NCI-H774 (cell line): Measurements from ENCODE around the gene ATP5PF.
"Not testable (repeated sequence)": the region's sequence is repeated elsewhere in the genome, so short reads cannot be mapped to it uniquely, and the experiment has no call there.

Source experiments
- DNase-seq: peaks from one replicate; lab custom pipeline; 2025; lab: John Stamatoyannopoulos, UW

ATP5PF gene

GRCh38 chr21:25734904-25735645 is at the start of gene ATP5PF, which contains the start of gene GABPA:
ATP5PF (minus strand) TSS chr21:25734904; CDS start chr21:25729794, 5,110 bp downstream.
GABPA (plus strand) TSS chr21:25734972; CDS start chr21:25741599, 6,627 bp downstream.
- DNase-seq: peak; percentile 96

- not testable (repeated sequence) for DNase-seq
Observed at GRCh38 chr21:25778126-25778875, 43.6 kb upstream of the ATP5PF start.

GRCh38 chr21:25776440-25776839 is 41.7 kb upstream of the ATP5PF start:
- no peak for DNase-seq

- no peak for DNase-seq
Observed at GRCh38 chr21:25772686-25773085, 38.0 kb upstream of the ATP5PF start.

GRCh38 chr21:25767921-25768320 is 33.2 kb upstream of the ATP5PF start:
- DNase-seq: no peak

- no peak for DNase-seq
Observed at GRCh38 chr21:25764065-25764464, 29.4 kb upstream of the ATP5PF start.

- no peak for DNase-seq
Observed at GRCh38 chr21:25760677-25761076, 26.0 kb upstream of the ATP5PF start.

- DNase-seq: no peak
Observed at GRCh38 chr21:25760061-25760460, 25.4 kb upstream of the ATP5PF start.

GRCh38 chr21:25759573-25759972 is 24.9 kb upstream of the ATP5PF start:
- DNase-seq: no peak

GRCh38 chr21:25757531-25757930 is 22.8 kb upstream of the ATP5PF start:
- DNase-seq: no peak

- no peak for DNase-seq
Observed at GRCh38 chr21:25756190-25756932, 21.7 kb upstream of the ATP5PF start.

GRCh38 chr21:25752416-25752815 is 17.7 kb upstream of the ATP5PF start:
- no peak for DNase-seq

GRCh38 chr21:25750085-25750484 is 15.4 kb upstream of the ATP5PF start:
- DNase-seq: no peak

GRCh38 chr21:25744854-25745253 is 10.2 kb upstream of the ATP5PF start:
- no peak for DNase-seq

- no peak for DNase-seq
Observed at GRCh38 chr21:25742900-25743299, 8.2 kb upstream of the ATP5PF start.

GRCh38 chr21:25737421-25737820 is 2.7 kb upstream of the ATP5PF start:
- DNase-seq: no peak

GRCh38 chr21:25735646-25736597 is 1.2 kb upstream of the ATP5PF start:
- DNase-seq: peak; percentile 81

GRCh38 chr21:25734654-25734903 is 125 bp downstream of the ATP5PF start:
- DNase-seq: no peak

GRCh38 chr21:25733859-25734653 is 648 bp downstream of the ATP5PF start:
- no peak for DNase-seq

- DNase-seq: no peak
Observed at GRCh38 chr21:25732091-25732760, 2.5 kb downstream of the ATP5PF start.
